Stimulated activated CD8-positive, alpha-beta memory T cell treated with anti-CD3 and anti-CD28 coated beads, Interleukin-2, amount 100 ng/mL, for 1 hour (primary cell): ENCODE data around the gene MRPL10.

Experiments
- DNase-seq, 2 donors: peaks; one replicate each; pipeline ENCODE4 v3.0.0-alpha.2; 2020; ENCODE audit warnings: low read depth in 2 of 2

MRPL10 gene

DNA sequence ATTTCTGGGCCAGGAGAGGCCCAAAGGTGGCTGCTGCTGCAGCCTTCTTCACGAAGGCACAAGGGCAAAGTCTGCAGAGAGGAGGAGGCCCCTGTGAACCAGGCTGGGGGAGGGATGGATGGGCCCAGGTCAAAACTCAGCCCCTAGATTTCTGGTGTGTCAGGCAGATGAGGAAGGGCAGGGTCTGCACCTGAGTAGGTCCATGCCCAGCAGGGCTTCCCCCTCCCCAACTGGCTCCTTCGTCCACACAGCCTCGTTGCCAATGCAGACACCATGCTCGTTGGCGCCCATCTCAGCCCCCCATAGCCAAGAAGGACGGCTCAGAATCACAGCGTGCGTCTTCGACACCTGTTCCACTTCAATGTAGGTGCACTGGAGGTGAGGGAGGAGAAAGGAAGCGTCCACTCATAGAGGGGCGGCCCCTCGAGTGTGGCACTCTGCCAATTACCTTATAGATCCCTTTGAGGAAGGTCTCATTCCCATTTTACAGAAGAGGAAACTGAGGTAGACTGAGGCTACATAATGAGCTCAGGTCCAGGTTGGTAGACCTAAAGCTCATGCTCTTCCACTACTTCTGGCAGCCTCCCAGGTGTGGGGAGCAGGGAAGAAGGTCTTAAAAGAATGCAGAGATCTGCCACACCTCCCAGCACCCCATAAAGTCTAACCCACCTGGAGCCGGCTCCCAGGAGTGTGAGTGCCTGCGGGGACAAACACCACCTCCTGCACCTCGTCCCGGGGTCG is 8.8 kb upstream of the MRPL10 start:
- no peak for DNase-seq

DNA sequence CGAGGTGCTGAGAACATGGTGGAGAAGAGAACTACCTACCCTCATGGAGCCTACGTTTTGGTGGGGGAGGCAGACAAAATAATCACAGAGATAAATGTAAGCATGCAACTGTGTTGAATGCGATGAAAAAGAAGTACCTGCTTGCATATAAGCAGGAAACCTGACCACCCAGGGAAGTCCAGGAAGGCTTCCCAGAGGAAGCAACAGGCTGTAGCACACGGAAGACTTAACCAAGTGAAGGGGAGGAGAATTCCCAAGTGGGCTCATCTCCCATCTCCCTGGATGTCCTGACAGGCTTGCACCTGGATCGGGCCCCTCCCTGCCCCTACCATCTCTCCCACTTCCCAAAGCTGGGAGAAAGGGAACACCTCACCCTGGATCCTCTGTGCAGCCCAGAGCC is 7.7 kb upstream of the MRPL10 start:
- no peak for DNase-seq

GRCh38 chr17:47838636-47839035 is 7.3 kb upstream of the MRPL10 start:
- no peak for DNase-seq

DNA sequence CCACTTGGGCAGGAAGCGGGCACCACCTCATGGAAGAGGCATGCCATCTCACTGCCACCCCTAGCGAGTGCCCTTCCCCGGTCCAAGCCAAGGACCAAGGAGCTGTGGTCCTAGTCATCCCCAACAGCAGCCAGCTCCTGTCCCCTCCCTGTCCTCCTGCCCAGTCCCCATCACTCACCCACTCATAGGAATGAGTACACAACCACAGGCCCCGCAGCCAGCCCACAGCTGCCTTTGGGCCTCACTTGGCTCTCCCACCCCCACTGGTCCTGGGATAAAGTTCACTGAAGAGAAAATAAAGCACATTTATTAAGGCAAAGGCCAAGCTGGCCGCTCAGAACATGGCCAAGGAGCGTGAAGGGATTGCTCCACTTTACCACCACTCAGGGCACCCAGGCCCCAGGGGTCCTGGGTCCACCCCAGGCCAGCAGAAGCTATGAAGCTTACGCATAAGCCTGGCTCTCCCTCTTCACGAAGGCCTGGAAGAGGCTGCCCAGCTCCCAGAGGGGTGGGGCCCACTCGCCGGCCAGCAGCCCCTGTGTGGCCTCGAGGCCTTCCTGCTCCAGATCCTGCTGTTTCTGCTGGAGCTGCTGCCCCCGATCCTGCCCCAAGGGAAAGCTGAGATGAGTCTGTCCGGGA is 6.2 kb upstream of the MRPL10 start:
- DNase-seq = no peak

- no peak for DNase-seq
Observed at GRCh38 chr17:47836601-47837000, 5.3 kb upstream of the MRPL10 start.

- DNase-seq = no peak
Observed at GRCh38 chr17:47834756-47835155, 3.4 kb upstream of the MRPL10 start.

DNA sequence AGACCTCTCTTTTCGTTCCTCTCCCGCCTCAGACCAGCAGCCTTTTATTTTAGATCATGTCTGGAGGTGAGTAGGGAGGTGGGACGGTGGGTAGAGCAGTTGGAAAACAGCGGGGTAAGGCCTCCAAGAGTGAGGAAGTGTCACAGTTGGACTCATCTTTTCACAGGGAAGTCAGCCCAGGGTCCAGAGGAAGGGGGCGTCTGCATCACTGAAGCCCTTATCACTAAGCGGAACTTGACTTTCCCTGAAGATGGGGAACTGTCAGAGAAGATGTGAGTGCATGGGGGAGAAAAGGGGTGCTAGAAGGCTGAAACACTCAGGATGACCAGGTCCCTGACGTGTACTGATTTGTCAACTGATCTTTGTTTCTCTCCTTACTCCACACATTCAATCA is 590 bp upstream of the MRPL10 start:
- DNase-seq = no peak

DNA sequence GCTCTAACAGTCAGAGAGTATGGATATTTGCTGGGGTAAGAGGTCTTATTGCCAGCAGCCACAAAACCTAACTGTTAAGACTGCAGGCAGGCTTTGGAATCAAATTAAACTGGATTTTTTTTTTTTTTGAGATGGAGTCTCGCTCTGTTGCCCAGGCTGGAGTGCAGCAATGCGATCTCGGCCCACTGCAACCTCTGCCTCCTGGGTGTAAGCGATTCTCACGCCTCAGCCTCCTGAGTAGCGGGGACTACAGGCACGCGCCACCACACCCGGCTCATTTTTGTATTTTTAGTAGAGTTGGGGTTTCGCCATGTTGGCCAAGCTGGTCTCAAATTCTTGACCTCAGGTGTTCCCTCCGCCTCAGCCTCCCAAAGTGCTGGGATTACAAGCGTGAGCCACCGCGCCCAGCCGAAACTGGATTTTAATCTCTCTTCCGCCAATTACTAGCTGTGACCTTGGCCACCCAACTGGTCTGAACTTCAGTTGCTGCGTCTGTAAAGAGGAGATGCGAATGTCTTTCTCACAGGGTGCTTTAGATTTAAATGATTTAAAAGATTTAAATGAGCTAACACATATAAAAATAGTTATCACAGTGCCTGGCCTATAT is 842 bp downstream of the MRPL10 start:
- no peak for DNase-seq

DNA sequence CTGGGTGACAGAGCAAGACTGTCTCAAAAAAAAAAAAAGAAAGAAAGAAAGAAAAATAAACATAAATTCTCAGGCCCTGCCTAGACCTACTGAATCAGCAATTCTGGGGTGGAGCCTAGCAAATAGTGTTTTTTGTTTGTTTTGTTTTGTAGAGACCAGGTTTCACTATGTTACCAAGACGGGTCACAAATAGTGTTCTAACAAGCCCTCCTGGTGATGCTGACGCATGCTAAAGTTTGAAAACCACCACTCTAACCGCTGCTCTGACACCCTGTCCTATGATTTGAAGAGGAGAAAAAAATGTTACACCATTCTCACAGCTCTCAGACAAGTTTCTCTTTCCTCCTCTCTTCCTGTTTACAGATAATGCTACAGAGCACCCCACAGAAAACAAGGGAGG is 1.5 kb downstream of the MRPL10 start:
- DNase-seq = peak in 1 of 2 donors; percentile 44

- no peak for DNase-seq
Observed at GRCh38 chr17:47823519-47823918, 7.8 kb downstream of the MRPL10 start.

- DNase-seq = no peak
Observed at GRCh38 chr17:47822785-47823184, 8.6 kb downstream of the MRPL10 start.

GRCh38 chr17:47821424-47822391 is 9.6 kb downstream of the MRPL10 start, which contains the start of gene OSBPL7:
OSBPL7 (minus strand) TSS chr17:47821794; CDS start chr17:47820278, 1,516 bp downstream.
- DNase-seq = peak; percentile 56 to 66

DNA sequence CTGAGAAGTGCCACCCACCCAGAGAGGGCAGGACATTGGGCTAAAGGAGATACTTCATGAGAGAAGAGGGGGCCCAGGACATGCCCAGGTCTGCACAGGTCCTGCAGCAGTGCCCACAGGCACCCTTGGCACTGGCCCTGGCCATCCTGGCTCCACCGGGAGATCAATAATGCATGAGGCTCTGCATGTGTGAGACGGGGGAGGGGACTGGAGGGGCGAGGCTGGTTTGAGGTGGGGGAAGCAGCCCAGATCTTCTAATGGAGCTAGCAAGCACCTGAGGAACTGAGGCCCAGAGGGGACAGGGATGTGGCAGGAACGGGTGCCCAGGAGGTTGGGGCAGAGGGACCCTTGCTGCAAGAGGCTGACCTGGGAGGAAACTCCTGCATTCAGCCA is 10.3 kb downstream of the MRPL10 start:
- no peak for DNase-seq

- DNase-seq = no peak
Observed at GRCh38 chr17:47820033-47820789, 11.1 kb downstream of the MRPL10 start.

GRCh38 chr17:47819475-47819874 is 11.9 kb downstream of the MRPL10 start:
- DNase-seq = no peak

- DNase-seq = no peak
Observed at GRCh38 chr17:47818002-47818695, 13.2 kb downstream of the MRPL10 start.

DNA sequence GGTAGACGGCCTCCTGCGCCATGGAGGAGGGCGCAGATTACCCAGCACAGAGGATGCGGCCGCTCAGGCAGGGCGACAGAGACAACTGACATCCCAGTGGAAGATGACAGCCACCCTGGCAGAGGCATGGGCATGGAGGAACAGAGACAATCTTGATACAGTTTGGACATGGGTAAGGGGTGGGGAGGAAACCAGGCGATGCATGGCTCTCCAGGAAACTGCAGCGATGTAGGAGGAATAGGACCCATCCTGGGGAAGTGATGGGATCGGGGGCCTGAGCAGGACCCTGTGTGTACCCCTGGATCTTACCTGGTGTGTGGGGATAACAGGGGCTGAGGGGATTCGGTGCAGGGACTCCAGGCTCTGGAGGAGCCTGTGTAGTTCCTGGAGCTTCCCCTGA is 14.4 kb downstream of the MRPL10 start:
- DNase-seq = no peak

DNA sequence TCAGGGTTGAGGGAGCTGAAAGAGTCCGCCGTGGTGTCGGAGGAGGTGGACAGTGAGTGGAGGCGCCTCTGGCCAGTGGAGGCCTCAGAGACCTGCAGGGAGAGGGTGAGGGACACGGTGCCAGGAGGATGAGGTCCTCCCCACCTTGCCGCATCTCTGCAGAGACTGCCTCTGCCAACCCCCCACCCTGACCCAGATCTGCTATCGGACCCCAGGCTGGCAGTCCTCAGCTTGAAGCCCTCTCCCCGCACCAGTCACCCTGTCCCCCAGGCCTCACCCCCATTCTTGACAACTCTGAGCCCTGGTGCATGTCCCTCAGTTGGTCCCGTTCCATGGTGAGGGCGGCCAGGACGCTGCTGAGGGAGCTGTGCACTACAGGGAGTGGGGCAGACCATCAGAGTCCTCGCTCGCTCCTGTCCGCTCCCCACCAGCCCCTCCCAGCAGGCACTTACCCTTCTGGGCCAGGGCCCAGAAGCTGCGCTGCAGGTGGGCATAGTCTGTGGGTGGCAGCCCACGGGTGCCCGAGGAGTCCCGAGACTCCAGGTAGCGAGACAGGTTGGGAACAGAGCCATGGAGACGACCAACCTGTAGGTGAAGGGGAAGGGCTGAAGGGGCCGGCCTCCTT is 15.1 kb downstream of the MRPL10 start:
- DNase-seq = no peak

DNA sequence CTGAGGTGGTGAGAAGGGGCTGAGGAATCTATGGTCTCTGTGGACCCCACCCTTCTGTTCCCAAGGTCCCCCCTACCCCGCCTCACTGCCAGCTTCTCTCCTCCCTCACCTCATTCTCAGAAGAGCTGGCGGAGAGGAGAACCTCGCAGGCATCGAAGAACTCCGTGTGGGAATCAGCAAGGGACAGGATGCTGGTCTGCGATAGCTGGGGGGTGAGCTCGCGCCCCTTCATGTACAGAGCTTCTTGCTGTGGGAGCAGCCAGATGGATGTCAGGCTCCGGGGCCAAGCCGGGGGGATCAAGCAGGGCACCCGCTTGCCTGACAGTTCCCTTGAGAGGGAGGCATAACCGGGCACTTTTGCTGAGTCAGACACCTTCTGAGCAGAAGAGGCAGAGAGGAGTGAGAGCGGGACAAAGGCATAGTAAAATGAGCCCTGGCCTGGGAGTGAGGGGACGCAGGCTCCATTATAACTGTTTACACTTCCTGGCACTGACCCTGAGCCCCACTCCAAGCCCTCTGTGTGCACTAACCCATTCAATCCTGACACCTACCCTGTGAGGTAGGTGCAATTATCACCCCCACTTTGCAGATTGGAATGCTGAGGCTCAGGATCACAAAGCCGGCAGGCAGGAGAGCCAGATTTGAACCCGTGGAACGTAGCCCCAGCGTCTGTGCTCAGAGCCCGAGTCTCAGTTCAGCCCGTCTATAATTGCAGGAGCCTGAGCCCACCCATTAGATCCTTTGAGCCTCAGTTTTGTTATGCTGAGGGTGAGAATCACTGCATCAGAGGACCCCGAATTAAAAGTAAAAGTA is 16.0 kb downstream of the MRPL10 start:
- DNase-seq = no peak
